Choroid plexus epithelial cell (primary cell): ENCODE data around the gene ANKRD29.
"Not testable (repeated sequence)": the region's sequence is repeated elsewhere in the genome, so short reads cannot be mapped to it uniquely, and the experiment has no call there.

Experiments
- DNase-seq: peaks from one replicate; pipeline ENCODE4 v3.0.0-alpha.2; 2010; ENCODE audit warnings: low read depth
- H3K4me3 ChIP-seq: 2 replicates; pipeline ENCODE4 v1.5.1; 2011; ENCODE audit warnings: low read depth, mild to moderate bottlenecking, control low read depth, low read length, moderate library complexity
- TF ChIP-seq, protein P1 (sequence below): conservative IDR thresholded peaks from 2 replicates; pipeline ENCODE4 v1.5.1; 2011; ENCODE audit warnings: low read depth, mild to moderate bottlenecking, control low read depth, inconsistent platforms, low read length, moderate library complexity

The ANKRD29 gene

DNA sequence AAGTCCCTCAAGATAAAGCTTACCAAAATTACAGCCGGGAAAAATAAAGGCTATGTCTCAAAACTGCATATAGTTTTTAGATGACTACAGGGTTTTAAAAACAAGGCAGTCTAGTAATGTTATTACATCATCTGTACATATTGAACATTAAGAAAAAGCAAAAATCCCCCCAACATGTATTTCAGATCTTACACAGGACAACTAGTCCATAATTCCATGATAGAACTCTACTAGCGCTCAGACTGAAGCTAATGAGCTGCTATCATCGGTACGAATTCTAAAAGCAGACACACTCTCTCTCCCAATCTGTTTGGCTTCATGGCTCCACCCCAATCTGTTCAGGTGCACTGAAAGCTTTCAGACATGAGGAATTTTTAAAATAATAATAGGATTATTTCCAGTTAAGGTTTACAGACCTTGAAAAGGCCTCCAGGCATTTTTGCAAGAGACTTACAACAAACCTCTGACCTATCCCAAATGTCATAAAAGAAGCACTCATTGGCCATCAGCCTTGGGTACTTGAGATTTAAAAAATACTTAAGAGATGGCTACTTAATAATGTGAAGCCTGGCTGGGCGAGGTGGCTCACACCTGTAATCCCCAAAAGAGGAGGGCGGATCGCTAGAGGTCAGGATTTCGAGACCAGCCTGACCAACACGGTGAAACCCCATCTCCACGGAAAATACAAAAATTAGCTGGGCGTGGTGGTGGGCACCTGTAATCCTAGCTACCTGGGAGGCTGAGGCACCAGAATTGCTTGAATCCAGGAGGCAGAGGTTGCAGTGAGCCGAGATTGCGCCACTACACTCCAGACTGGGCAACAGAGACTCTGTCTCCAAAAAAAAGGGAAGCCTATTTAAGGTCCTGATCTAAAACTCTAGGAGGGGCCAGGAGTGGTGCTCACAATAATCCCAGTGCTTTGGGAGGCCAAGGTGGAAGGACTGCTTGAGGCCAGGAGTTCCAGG, 78.4 kb downstream of the ANKRD29 start:
- H3K4me3 ChIP-seq = no peak overlapping the region
- DNase-seq = no peak
- TF ChIP-seq, protein P1, sequence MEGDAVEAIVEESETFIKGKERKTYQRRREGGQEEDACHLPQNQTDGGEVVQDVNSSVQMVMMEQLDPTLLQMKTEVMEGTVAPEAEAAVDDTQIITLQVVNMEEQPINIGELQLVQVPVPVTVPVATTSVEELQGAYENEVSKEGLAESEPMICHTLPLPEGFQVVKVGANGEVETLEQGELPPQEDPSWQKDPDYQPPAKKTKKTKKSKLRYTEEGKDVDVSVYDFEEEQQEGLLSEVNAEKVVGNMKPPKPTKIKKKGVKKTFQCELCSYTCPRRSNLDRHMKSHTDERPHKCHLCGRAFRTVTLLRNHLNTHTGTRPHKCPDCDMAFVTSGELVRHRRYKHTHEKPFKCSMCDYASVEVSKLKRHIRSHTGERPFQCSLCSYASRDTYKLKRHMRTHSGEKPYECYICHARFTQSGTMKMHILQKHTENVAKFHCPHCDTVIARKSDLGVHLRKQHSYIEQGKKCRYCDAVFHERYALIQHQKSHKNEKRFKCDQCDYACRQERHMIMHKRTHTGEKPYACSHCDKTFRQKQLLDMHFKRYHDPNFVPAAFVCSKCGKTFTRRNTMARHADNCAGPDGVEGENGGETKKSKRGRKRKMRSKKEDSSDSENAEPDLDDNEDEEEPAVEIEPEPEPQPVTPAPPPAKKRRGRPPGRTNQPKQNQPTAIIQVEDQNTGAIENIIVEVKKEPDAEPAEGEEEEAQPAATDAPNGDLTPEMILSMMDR = no peak

DNA sequence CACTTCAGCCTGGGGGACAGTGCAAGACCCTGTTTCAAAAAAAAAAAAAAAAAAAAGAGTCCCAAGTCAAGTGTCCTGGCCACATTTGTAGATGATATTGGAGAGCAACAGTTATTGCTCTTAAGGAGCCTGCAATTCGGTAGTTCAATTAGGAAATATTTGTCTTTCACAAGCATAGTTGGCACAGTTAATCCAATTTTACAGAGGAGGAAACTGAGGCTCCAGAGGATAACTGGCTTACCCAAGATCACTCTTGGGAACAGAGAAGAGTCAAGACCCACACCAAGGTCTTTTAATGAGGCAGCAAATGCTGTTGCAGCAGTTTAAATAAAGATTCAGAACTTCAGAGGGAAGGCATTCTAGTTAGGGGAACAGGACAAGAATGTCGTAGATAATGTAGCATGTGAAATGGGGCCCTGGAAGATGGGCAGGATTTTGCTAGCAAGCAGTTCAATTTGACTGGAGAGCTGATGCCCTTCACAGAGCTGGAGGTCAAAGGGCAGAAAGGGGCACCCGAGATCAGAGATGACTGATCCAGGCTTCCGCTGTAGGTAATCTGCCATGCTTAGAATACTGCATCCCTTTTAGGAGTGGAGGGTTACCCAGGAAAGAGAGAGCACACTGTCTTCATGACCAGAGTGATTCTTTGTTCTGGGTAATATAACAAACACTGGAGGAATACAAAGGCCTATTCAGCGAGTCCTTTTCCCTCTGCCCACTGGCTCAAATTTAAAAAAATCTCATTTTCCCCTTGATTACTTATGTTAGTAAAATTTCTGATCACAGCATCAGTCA, 79.4 kb downstream of the ANKRD29 start:
- no peak overlapping the region for H3K4me3 ChIP-seq
- TF ChIP-seq, protein P1 = no peak
- no peak for DNase-seq

DNA sequence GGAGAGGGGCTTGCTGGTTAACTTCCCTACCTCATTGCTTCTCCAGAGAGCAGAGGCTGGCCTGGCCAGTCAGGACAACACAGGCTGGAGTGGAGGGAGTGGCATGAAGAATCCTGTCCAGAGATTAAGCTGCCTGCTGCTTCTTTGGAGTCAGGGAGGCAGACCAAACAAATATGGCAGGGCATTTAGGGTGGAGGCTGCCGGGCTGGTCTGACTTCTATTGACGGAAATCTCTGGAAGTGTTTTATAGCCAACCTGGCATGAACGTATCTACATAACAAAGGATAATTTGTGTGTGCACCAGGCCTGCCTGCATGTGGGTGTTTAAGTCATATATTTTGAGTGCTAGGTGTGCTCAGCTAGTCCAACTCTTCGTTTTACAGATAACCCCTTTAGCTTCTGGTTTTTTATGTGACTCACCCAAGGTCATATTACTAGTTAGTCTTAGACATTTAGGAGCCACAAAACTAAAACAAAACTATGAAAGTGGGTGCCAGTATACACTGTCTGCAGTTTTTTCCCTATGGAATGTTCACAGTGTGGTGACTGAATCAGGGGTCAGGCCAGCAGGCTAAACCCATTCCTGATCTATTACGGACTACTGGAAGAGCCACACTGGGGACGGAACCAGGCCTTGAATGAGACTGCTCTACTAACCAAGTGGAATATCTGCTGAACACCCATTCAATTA, 81.9 kb downstream of the ANKRD29 start:
- H3K4me3 ChIP-seq = no peak overlapping the region
- DNase-seq = peak; percentile 59
- TF ChIP-seq, protein P1 = no peak

DNA sequence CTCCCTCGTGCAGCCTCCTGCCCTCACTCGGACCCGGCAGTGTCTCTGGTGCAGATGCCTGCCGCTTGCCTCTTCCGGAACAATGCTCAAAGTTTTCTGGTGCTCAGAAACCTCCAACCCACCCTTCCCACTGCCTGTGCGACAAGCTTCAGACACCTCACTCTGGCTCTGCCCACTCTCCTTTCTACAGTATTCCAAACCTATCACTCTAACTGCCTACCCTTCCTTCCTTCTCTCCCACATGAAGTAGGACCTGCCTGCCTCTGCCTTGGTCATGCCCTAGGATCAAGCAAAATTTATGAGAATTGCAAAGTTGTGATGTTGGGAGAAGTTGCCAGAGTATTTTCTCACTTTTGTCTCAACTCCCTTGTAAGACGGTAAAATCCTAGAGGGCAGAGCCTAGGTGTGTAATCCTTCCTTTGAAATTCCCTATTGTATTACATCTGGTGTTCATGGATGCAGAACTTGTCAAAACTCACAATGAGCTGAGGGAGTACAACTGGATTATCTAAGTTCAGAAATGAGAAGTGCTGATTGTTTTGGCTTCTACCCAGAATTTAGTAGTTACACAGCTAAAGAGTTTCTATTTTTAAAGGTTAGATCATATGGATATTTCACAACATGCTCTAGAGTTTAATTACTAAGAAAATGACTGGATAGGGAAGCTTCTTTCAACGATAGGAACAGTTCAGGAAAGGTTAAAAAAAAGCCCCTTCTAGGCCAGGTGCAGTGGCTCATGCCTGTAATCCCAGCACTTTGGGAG, 83.6 kb downstream of the ANKRD29 start:
- no peak overlapping the region for H3K4me3 ChIP-seq
- TF ChIP-seq, protein P1 = no peak
- DNase-seq = peak; percentile 71

DNA sequence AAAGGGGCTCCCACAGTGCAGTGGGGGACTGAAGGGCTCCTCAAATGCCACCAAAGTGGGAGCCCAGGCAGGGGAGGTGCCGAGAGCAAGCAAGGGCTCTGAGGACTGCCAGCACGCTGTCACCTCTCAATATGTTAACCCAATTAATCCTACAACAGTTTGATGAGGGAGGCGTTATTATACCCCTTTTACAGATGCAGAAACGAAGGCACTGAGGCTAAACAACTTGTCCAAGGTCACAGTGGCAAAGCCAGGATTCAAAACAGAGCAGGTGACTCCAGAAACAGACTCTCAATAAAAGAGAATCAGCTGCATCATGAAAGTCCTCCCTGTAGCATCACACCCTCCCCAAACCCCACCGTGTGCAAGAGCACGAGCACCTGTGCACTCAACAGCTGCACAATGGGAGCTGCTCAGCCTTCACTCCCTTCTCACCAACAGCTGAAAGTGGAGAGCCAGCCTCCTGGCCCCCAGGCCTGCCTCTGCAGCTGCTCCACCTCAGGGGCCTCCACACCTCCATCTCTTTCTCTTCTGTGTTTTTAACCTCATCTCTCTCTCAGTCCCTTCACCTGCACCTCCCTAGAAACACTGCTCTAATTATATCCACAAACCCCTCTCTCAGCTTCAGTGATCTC, 84.5 kb downstream of the ANKRD29 start:
- TF ChIP-seq, protein P1 = no peak
- no peak overlapping the region for H3K4me3 ChIP-seq
- no peak for DNase-seq

DNA sequence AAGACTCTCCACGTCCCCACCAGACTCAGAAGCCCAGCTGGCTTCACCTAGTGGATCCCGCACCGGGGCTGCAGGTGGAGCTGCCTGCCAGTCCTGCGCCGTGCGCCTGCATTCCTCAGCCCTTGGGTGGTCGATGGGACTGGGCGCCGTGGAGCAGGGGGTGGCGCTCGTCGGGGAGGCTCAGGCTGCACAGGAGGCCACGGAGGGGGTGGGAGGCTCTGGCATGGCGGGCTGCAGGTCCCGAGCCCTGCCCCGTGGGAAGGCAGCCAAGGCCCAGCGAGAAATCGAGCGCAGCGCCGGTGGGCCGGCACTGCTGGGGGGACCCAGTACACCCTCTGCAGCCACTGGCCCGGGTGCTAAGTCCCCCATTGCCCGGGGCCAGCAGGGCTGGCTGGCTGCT, 85.2 kb downstream of the ANKRD29 start:
- H3K4me3 ChIP-seq, DNase-seq: not testable (repeated sequence)
